OCI-M2 (cell line): ENCODE results near the gene TMEM209.
"Not testable (repeated sequence)": the region's sequence is repeated elsewhere in the genome, so short reads cannot be mapped to it uniquely, and the experiment has no call there.

Source experiments
- DNase-seq: peaks from one replicate; lab custom pipeline; 2025; ENCODE audit not compliant: unreplicated experiment; lab: John Stamatoyannopoulos, UW

Gene TMEM209

GRCh38 chr7:130131191-130131834 lies 73.9 kb downstream of the TMEM209 start:
- DNase-seq, result no peak

GRCh38 chr7:130129011-130129411 lies 76.2 kb downstream of the TMEM209 start:
- no peak for DNase-seq

- no peak for DNase-seq
Measured at GRCh38 chr7:130127821-130128317, 77.3 kb downstream of the TMEM209 start.

- no peak for DNase-seq
Measured at GRCh38 chr7:130127404-130127803, 77.8 kb downstream of the TMEM209 start.

GRCh38 chr7:130126840-130127239 lies 78.4 kb downstream of the TMEM209 start:
- DNase-seq, result not testable (repeated sequence)

GRCh38 chr7:130124711-130125110 lies 80.5 kb downstream of the TMEM209 start:
- no peak for DNase-seq

GRCh38 chr7:130123501-130123900 lies 81.7 kb downstream of the TMEM209 start:
- DNase-seq, result no peak

GRCh38 chr7:130118801-130119200 lies 86.4 kb downstream of the TMEM209 start:
- no peak for DNase-seq

- DNase-seq, result no peak
Measured at GRCh38 chr7:130118294-130118693, 86.9 kb downstream of the TMEM209 start.

- DNase-seq, result no peak
Measured at GRCh38 chr7:130114776-130115175, 90.4 kb downstream of the TMEM209 start.
